Cardiac fibroblast (primary cell): Measurements from ENCODE around the gene ACTC1.

ENCODE experiments used
- DNase-seq, 2 donors: peaks; one replicate each; pipeline versions ENCODE4 v3.0.0 to v3.0.0-alpha.2; 2010; ENCODE audit warnings: low read depth in 2 of 2
- H3K4me3 ChIP-seq, 2 donors: replicated peaks in 1 of 2; 1 replicate in 1 of 2; 2 replicates in 1 of 2; pipeline ENCODE4 v1.5.1; 2011; ENCODE audit warnings: low read depth in 2 of 2, low read length in 2 of 2, mild to moderate bottlenecking in 2 of 2, moderate library complexity in 1 of 2
- TF ChIP-seq, protein P1 (sequence below): IDR thresholded peaks from one replicate; pipeline ENCODE4 v1.5.1; 2011; ENCODE audit warnings: low read depth, mild to moderate bottlenecking, low read length, inconsistent platforms

The ACTC1 gene

DNA sequence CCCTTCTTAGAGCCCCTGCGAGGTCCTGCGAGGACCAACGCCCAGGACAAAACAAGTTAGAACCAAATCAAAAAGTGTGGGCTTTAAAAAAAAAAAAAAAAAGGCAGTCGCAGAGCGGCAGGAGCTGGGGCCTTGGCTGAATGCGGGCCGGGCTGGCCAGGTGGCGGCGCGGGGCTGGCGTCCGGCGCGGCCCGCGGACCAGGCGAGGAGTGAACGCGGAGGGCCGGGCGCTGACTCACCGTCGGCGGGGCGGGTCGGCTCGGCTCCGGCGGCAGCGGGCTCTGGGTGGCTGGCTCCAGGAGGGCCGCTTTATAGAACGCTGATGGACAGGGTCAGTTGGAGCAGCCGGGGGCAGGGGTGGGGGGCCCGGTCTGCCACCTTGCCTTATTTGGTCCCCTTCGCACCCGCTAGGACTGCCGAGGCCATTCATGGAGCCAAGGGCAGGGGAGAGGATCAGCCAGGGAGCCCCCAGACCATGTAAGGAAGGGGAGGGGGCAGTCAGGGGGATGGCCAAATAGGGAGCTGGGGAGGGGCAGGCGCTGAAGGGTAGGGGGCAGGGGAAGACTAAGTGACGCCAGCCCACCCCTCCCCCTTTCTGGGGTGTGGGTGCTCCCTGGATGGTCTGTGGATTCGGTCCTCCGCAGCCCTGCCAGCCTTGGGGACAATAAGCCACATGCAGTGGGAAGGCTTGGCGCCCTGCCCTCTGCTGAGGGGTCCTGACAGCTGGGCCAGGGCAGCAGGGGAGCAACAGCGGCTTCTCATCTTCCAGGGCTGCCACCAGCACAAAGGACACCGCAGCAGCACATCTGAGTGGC lies at the start of gene ACTC1:
TSS of gene ACTC1 (minus strand) at position 283 of the 815 bp plus-strand sequence. CDS start 741 bp downstream, outside the sequence.
- peak; percentile 40 to 44 for DNase-seq
- H3K4me3 ChIP-seq, result peak within 1 kb of the TSS in 1 of 2 donors; percentile 35
- TF ChIP-seq, protein P1, sequence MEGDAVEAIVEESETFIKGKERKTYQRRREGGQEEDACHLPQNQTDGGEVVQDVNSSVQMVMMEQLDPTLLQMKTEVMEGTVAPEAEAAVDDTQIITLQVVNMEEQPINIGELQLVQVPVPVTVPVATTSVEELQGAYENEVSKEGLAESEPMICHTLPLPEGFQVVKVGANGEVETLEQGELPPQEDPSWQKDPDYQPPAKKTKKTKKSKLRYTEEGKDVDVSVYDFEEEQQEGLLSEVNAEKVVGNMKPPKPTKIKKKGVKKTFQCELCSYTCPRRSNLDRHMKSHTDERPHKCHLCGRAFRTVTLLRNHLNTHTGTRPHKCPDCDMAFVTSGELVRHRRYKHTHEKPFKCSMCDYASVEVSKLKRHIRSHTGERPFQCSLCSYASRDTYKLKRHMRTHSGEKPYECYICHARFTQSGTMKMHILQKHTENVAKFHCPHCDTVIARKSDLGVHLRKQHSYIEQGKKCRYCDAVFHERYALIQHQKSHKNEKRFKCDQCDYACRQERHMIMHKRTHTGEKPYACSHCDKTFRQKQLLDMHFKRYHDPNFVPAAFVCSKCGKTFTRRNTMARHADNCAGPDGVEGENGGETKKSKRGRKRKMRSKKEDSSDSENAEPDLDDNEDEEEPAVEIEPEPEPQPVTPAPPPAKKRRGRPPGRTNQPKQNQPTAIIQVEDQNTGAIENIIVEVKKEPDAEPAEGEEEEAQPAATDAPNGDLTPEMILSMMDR, result no peak

DNA sequence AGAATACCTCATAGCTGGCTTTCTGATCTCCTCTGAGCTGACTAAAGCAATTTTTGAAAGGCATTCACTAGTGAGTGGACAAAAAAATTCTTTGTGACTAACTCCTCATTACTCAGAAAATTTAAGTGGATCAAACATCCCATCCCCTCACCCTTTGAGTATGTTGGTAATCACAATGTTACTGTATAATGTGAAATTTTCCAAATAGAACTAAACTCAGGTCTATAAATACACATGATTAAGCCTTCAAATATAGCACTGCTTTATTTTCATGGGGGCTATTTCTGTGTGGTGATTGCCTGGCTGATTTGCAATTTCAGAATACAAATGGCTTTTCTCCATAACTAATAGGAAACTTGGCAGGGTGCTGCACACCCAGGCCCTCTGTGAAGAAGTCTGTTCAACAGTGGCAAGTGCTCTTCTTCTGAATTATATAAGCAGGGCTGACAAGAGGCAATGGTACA lies 45.9 kb upstream of the ACTC1 start:
- H3K4me3 ChIP-seq, result no peak overlapping the region
- TF ChIP-seq, protein P1, result no peak
- DNase-seq, result no peak

DNA sequence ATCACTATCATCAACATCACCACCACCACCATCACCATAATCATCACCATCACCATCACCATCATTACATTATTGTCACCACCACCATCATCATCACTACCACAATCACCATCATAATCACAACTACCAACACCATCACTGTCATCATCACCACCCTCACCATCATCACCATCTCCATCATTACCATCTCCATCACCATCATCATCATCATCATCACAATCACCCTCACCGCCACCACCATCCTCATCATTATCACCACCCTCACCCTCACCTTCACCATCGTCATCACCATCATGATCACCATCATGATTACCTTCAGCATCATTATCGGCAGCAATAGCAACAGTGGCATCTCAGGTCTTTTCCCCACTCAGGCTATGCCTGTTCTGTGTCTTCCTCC lies 42.9 kb upstream of the ACTC1 start:
- TF ChIP-seq, protein P1, result no peak
- DNase-seq, result no peak
- no peak overlapping the region for H3K4me3 ChIP-seq

DNA sequence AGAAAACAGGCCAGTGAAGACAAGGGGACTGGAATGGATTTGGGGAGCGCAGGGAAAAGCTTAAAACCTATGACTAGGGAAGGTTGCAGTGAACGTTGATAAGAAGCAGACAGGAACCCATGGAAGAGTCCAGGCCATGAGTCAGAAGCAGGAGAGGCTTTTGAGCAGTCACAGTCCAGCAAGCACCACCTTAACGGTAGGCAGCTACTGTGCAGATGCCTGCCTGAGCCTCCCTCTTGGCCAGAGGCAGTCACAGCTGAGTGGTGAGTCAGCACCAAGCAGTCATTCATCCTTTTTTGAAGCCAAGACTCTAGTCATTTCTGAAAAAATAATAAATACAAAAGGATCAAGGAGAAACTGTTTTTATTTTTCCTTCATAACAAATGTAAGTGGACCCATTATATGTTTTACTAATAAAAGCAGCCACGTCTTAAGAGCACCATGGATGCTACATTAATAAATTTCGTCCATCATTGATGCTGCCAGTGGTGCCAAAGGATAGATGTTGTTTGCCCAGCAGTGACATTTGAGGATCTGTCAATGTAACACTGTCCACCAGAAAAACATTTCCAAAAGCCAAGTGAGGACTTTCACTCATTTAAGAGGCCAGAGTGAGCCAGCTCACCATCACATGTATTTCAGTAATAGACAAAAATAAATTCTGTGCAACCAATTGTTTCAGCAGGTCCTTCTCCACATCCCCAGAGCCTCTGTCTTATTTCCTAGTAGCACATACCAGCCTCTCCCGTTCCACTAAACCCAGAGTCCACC lies 42.1 kb upstream of the ACTC1 start:
- TF ChIP-seq, protein P1, result no peak
- peak; percentile 36 to 74 for DNase-seq

DNA sequence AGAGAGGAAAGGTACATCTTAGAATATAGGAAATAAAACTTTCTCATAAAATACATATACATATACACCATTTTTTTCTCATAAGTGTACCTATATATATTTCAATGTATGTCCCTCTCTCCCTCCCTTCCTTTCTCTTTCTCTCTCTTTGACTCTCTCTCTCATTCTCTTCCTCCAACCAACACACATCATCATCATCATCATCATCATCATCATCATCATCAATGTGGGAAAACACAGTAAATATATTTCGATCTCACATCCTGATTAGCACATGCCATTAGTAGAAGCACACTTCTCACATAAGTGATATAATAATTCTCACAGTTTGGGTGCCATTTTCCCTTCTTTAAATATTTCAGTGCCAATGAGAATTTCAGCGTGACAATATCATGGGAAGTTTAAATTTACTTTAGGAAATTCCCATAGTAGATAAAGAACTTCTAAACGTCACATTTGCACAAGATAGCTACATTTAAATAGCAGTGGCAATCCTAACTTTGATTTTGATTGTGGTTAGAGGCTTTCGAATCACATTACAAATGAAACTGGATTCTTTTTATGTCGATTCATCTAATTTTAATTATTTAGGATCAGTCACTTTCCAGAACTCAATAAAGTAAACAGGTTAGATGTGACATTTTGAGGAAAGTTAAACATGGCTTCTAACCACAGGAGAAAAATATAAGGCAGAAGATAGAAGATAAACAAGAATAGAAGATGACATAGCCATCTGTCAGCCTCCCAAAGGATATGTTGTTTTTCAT lies 33.0 kb upstream of the ACTC1 start:
- no peak overlapping the region for H3K4me3 ChIP-seq
- TF ChIP-seq, protein P1, result no peak
- no peak for DNase-seq

More for the DNA sequence above, 42.1 kb upstream of the ACTC1 start:
- no peak overlapping the region for H3K4me3 ChIP-seq

DNA sequence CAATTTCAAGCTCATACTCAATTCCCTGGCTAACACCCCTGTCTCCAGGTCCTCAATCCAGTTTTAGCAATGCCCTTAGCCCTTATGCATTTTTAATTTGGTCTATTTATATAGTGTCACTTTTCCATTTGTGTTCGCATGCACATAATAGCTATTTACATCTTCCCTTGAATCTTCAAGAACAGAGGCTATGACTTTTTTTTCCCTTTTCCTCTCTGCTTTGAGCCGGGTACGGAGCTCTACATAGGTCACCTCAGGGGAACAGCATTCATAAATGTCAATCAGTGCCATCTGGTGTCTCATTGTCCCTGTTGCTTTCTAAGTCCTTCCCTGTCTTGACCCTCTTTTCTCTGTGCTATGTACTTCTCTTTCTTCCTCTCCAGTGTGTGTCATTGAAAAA lies 26.5 kb upstream of the ACTC1 start:
- TF ChIP-seq, protein P1, result no peak
- H3K4me3 ChIP-seq, result no peak overlapping the region
- no peak for DNase-seq
